Endothelial cell of umbilical vein (primary cell): ENCODE measurements around the gene C6orf136. TPM values are rescaled to one million over a fixed set of nuclear protein-coding genes. Genes with fewer than 3 reads are reported as not detected.
A peak's percentile ranks its signal among the peaks of the same experiment; 100 is the strongest.
"Not testable (repeated sequence)": the region's sequence is repeated elsewhere in the genome, so short reads cannot be mapped to it uniquely, and the experiment has no call there.

Source experiments
- BruUV-seq: library from RNA; stranded (reverse); fragments of 400-500 nt; replicated peaks from 2 replicates; lab custom pipeline; 2021; lab: Mats Ljungman, UMichigan
- CTCF ChIA-PET: fragments of 300-600, 350-600 bp; sonication (Branson Sonifier 250); formaldehyde crosslinking; loops from one replicate; lab custom pipeline; 2021; ENCODE audit warnings: antibody characterized with exemption, inconsistent platforms; lab: Charles Lee
- POLR2A ChIA-PET: fragments of 300-600, 350-600 bp; sonication (Branson Sonifier 250); formaldehyde crosslinking; loops from one replicate; lab custom pipeline; 2021; ENCODE audit warnings: antibody characterized with exemption, inconsistent platforms; lab: Charles Lee
- DNase-seq: peaks from one replicate; pipeline ENCODE4 v3.0.0-alpha.2; 2011; ENCODE audit warnings: low read depth, low spot score
- FAIRE-seq: peaks from 2 replicates; lab custom pipeline; 2011; peaks lifted over from hg19 to GRCh38; lab: Jason Lieb, UNC
- H2AFZ ChIP-seq: 2 replicates; pipeline ENCODE4 v1.6.0; 2012; ENCODE audit warnings: low read depth, low read length, control low read depth, inconsistent platforms
- H3K27ac ChIP-seq: 2 replicates; pipeline ENCODE4 v1.5.1; 2011; ENCODE audit warnings: low read depth, mild to moderate bottlenecking, control low read depth, low read length, moderate library complexity; ENCODE audit not compliant: insufficient read depth
- H3K27me3 ChIP-seq, 2 experiments: 2 replicates each; pipeline versions ENCODE4 v1.6.0 to v1.6.1; 2011; ENCODE audit warnings: low read length in 2 of 2, mixed read lengths in 1 of 2; ENCODE audit not compliant: control insufficient read depth in 2 of 2, insufficient read depth in 2 of 2
- H3K36me3 ChIP-seq, 2 experiments: 2 replicates in 1 of 2; 3 replicates in 1 of 2; pipeline ENCODE4 v1.5.1; 2011; ENCODE audit warnings: low read length in 2 of 2, mild to moderate bottlenecking in 1 of 2, moderate library complexity in 1 of 2; ENCODE audit not compliant: control insufficient read depth in 2 of 2, insufficient read depth in 2 of 2; ENCODE audit errors: extremely low read depth in 1 of 2
- H3K4me1 ChIP-seq: 3 replicates; pipeline ENCODE4 v1.5.1; 2011; ENCODE audit warnings: mild to moderate bottlenecking, low read length; ENCODE audit not compliant: control insufficient read depth, insufficient read depth; ENCODE audit errors: extremely low read depth
- H3K4me2 ChIP-seq: 2 replicates; pipeline ENCODE4 v1.6.1; 2011; ENCODE audit warnings: low read length, control low read depth, mixed read lengths; ENCODE audit not compliant: insufficient read depth
- H3K4me3 ChIP-seq, 3 experiments: fragments of 200-600 bp in 1 of 3; sonication (generic), shearing (Covaris generic) in 1 of 3; replicated peaks in 1 of 3; 2 replicates each; pipeline ENCODE4 v1.5.1; 2011 to 2016; ENCODE audit warnings: control low read depth in 3 of 3, low read length in 3 of 3, mild to moderate bottlenecking in 2 of 3, inconsistent platforms in 1 of 3, low read depth in 1 of 3, moderate library complexity in 1 of 3; ENCODE audit not compliant: insufficient read depth in 1 of 3
- H3K79me2 ChIP-seq: 2 replicates; pipeline ENCODE4 v1.6.0; 2012; ENCODE audit warnings: low read length, inconsistent platforms; ENCODE audit not compliant: control insufficient read depth, insufficient read depth
- H3K9ac ChIP-seq: replicated peaks from 2 replicates; pipeline ENCODE3; 2011; ENCODE audit warnings: low read length, control low read depth; ENCODE audit not compliant: insufficient read depth; ENCODE audit errors: extremely low read depth
- H3K9me1 ChIP-seq: replicated peaks from 3 replicates; pipeline ENCODE4 v1.6.0; 2011; ENCODE audit warnings: mild to moderate bottlenecking, low read length; ENCODE audit not compliant: control insufficient read depth, insufficient read depth; ENCODE audit errors: extremely low read depth
- H3K9me3 ChIP-seq: replicated peaks from 2 replicates; pipeline ENCODE4 v1.5.1; 2012; ENCODE audit warnings: low read length, inconsistent platforms; ENCODE audit not compliant: control insufficient read depth, insufficient read depth
- H4K20me1 ChIP-seq: replicated peaks from 2 replicates; pipeline ENCODE3; 2011; ENCODE audit warnings: mild to moderate bottlenecking, low read length; ENCODE audit not compliant: control insufficient read depth, insufficient read depth; ENCODE audit errors: extremely low read depth
- JUN ChIP-seq: IDR thresholded peaks from 2 replicates; pipeline ENCODE4 v1.6.1; 2011; ENCODE audit warnings: borderline replicate concordance, low read depth; ENCODE audit not compliant: insufficient read length, insufficient read depth
- dilution Hi-C: fragments of 300-500 bp; cut with MboI; formaldehyde crosslinking; loops from one replicate; pipeline ENCODE4 v1.15.0; 2019; ENCODE audit warnings: low sequenced_read_pairs; ENCODE audit not compliant: extremely low pct_ligation_motif_present
- intact Hi-C: fragments of 100-400 bp; cut with micrococcal nuclease; formaldehyde crosslinking; loops from one replicate; pipeline ENCODE4 v1.10.0; 2022
- polyA plus RNA-seq, 4 experiments: library from polyadenylated mRNA; depleted of rRNA in 3 of 4; stranded (reverse) in 3 of 4; unstranded in 1 of 4; fragments of >200 nt; gene quantifications; 2 replicates each; pipeline versions ENCODE4 v1.2.1 to v1.2.3, GENCODE V29; 2011 to 2012; ENCODE audit warnings: missing spikeins in 1 of 4
- total RNA-seq: library from RNA; stranded (reverse); gene quantifications from 2 replicates; pipeline ENCODE4 v1.2.3, GENCODE V29; 2021
- TF ChIP-seq, protein P1 (sequence below), 2 donors: IDR thresholded peaks; 1 replicate in 1 of 2; 2 replicates in 1 of 2; pipeline ENCODE4 v1.5.1; 2011; ENCODE audit warnings: low read length in 2 of 2, mild to moderate bottlenecking in 2 of 2, moderate library complexity in 2 of 2, control low read depth in 1 of 2, inconsistent platforms in 1 of 2, low read depth in 1 of 2; ENCODE audit not compliant: insufficient read depth in 1 of 2; ENCODE audit errors: extremely low read depth in 1 of 2
- TF ChIP-seq, protein P2 (sequence below): IDR thresholded peaks from 2 replicates; pipeline ENCODE4 v1.6.1; 2011; ENCODE audit not compliant: insufficient read depth, insufficient read length

C6orf136 gene
- total and polyA plus RNA-seq, 2 donors (not counting 3 experiments of a cell fraction or from before 2014, with no cell fraction given): 19.1 to 21.0 TPM

- POLR2A ChIA-PET, H3K9me3 ChIP-seq, H3K27me3 ChIP-seq, intact Hi-C loops, H2AFZ ChIP-seq, H3K4me1 ChIP-seq, DNase-seq, H3K27ac ChIP-seq, H3K4me3 ChIP-seq, dilution Hi-C loops, BruUV-seq, H3K9me1 ChIP-seq, H4K20me1 ChIP-seq, H3K9ac ChIP-seq, H3K79me2 ChIP-seq, FAIRE-seq, H3K4me2 ChIP-seq: not testable (repeated sequence)
- H3K36me3 ChIP-seq: peaks cover 13 to 45% of the 10 kb centered on the region in 2 experiments
- CTCF ChIA-PET: interaction anchor here (1.5 kb wide), 1 partner anchor 65 kb away, joined by 5 read pairs; no protein-coding TSS in a partner anchor
- TF ChIP-seq JUN: peak; percentile 40
Observed at GRCh38 chr6:30666300-30666699, 19.4 kb downstream of the C6orf136 start.

DNA sequence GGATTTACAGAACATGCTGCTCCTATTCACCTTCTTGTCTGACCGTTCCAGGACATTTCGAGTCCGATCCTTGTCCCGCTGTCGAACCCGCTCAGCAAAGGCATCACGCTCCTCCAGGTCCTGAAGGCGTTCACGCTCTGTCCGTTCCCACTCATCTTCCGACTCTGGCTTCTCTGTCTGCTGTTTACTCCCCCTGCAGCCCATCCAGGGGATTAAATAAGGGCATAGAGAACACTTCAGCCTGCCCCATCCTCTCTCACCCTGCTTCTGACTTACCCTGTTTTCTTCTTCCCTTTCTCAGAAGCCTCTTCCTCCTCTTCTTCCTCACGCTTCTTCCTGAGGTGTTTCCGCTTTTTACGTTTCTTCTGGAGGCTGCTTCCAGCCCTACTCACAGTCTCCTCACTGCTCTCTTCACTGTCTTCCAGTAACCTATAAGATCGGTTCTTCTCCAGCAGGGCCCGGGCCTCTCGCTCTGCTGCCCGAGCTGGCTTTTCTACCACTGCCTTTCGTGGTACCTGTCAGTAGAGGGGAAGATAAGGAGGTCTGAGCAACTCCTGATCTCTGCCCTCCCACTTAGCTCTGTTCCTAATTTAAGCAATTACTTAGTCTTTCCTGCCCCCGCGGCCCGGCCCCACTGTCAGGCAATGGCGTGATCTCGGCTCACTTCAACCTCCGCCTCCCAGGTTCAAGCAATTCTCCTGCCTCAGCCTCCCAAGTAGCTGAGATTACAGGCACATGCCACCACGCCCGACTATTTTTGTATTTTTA, 24.0 kb downstream of the C6orf136 start:
- Histone ChIP-seq H3K9ac (no peak overlapping the region), H3K36me3 (peaks cover 1 to 13% of the 10 kb centered on the region in 2 experiments), H3K27ac (no peak overlapping the region), H2AFZ (no peak overlapping the region), H3K4me1 (peaks cover 6% of the 10 kb centered on the region), H3K9me1 (no peaks in the 10 kb centered on the region), H3K9me3 (no peaks in the 10 kb centered on the region), H3K27me3 (no peaks in the 10 kb centered on the region), H3K4me2 (no peak overlapping the region), H3K79me2 (peaks cover 10% of the 10 kb centered on the region), H3K4me3 (no peak overlapping the region), H4K20me1 (no peaks in the 10 kb centered on the region)
- dilution Hi-C loops: no loop called here
- DNase-seq: no peak
- ChIA-PET POLR2A (no interaction called here), CTCF (no interaction called here)
- TF ChIP-seq, protein P1, sequence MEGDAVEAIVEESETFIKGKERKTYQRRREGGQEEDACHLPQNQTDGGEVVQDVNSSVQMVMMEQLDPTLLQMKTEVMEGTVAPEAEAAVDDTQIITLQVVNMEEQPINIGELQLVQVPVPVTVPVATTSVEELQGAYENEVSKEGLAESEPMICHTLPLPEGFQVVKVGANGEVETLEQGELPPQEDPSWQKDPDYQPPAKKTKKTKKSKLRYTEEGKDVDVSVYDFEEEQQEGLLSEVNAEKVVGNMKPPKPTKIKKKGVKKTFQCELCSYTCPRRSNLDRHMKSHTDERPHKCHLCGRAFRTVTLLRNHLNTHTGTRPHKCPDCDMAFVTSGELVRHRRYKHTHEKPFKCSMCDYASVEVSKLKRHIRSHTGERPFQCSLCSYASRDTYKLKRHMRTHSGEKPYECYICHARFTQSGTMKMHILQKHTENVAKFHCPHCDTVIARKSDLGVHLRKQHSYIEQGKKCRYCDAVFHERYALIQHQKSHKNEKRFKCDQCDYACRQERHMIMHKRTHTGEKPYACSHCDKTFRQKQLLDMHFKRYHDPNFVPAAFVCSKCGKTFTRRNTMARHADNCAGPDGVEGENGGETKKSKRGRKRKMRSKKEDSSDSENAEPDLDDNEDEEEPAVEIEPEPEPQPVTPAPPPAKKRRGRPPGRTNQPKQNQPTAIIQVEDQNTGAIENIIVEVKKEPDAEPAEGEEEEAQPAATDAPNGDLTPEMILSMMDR (IDR thresholded peaks at IDR 0.05; ENCODE audit: extremely low read depth in 1 of 2, insufficient read depth in 1 of 2, low read depth in 1 of 2, low read length in 2 of 2): peak in 1 of 2 donors; percentile 17
- TF ChIP-seq, protein P2, sequence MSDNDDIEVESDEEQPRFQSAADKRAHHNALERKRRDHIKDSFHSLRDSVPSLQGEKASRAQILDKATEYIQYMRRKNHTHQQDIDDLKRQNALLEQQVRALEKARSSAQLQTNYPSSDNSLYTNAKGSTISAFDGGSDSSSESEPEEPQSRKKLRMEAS: no peak
- intact Hi-C loops: loop anchor here (5.0 kb wide), 1 partner anchor 129 kb away; no protein-coding TSS in a partner anchor
- BruUV-seq: no TSS peak
- no peak for FAIRE-seq
